Limb (tissue), 2 donors: Measurements from ENCODE around the gene EDIL3.
"Not testable (repeated sequence)": the region's sequence is repeated elsewhere in the genome, so short reads cannot be mapped to it uniquely, and the experiment has no call there.

Experiments used
- DNase-seq, 2 donors: peaks; one replicate each; pipeline ENCODE4 v3.0.0-alpha.2; 2016; ENCODE audit errors: extremely low spot score in 2 of 2

The EDIL3 gene

DNA sequence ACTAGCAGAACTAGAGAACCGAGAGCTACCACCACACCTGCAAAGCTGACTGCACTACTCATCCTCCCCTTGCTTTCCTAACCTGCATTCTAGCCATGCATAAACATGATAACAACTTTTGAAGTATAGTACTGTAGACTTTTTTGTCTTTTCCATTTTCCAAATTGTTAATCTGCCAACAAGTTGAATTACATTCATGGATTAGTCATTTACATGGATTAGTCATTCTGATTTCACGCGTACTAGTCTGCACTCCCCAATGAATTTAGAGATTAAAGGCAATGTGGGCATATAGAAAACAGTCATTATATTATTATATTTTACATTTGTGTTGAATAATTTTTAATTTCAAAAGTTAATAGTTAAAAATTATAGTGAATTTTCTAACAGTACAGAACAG lies 81.4 kb downstream of the EDIL3 start:
- DNase-seq = no peak

DNA sequence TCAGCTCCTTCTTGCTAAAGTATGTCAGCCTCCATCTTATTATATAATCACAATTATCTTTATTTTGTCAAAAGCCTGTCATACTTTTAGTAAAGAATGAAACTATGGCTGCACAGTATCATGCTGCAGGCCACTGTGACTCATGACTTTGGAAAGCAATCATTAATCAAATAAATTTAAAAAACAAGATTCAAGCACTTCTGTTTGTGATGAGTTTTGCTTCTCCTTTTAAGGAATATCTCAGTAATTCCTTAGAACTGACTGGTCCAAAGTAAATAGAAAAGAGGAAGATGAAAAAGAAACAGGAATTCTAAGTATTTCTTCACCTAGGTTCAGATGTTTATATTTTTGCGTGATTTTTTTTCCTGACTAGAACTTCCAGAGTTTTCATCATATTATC lies 83.1 kb downstream of the EDIL3 start:
- no peak for DNase-seq

DNA sequence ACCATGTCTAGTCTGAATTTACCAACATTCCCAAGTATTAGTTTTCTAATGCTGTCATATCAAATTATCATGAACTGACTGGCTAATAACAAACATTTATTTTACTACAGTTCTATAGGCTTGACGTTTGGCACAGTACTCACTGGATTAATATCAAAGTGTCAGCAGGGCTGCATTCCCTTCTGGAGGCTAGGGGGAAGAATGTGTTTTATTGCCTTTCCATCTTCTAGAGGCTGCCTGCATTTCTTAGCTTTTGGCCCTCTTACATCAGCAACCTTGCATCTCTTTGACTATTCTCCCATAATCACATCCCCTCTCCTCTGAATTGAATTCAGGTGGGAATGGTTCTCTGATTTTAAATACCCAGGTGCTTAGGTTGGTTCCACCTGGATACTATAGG lies 84.7 kb downstream of the EDIL3 start:
- DNase-seq = no peak

DNA sequence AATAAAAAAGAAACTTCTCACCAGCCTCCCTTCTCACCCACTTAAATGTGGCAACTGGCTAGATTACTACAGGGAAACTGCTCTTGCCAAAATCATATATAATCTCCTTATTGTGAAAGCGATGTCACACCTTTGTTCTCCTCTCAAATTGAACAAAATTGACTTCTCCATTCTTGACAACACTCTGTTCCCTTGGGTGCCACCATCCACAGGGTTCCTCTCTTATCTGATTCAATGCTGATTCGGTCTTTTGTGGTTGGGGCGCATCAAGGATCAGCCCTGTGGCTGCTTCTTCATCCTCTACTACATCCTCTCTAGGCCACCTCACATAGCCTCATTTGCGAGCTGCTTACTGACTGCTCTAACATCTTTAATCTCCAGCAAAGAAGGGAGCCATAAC lies 86.1 kb downstream of the EDIL3 start:
- DNase-seq = no peak

DNA sequence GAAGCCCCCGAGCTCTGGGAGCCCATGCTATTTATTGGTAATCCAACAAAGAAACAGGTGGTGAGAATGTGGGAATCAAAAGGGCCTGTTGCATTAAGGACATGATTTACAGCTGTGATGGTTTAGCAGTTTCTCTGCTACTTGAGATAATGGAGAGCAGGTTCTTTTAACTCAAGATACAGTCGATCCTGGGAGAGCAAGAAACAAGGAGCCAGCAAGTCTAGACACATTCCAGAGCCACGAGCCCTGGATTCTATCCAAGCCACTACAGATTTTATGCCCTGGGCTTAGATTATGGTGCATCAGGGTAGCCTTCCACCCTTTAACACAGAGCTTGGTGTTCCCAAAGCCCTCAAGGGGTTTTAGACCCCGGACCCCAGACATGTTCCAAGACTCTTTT lies 87.0 kb downstream of the EDIL3 start:
- not testable (repeated sequence) for DNase-seq

DNA sequence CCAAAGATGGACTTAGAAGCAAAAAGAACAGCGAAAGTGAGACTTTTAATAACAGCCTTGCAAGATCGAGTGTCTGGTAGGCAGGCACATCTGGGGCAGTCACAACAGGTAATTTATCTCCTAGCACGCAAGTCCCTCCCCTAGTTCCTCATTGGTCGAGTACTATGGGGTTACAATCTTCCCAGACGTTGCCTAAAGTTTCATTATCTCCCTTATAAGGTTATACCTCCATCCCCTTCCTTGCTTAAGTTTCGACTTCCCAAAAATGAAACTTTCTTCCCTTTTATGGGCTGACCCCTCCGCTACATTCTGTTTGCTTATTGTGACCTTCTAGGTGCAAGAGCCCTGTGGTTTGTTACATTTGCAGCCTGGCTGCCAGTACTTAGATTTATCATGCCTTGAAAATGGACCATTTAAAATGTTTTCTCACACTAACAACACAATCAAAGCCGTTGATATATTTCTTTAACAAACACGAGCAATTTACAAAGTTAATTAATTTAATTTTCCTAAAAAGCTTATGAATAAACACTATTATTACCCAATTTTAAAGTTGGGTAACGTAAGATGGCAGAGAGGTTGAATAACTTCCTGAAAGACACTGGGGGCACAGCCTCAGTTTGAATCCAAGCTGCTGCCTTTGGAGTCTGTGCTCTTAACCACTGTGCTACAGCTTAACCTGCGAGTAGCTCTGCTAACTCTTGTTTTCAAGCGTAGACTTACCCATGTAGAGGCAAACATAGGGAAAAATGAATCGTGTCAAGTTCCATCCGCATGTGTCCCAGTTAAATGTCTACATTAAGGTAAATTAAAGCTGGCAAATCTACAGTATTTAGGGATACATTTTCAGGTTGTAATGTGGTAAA lies 91.7 kb downstream of the EDIL3 start:
- DNase-seq = no peak

DNA sequence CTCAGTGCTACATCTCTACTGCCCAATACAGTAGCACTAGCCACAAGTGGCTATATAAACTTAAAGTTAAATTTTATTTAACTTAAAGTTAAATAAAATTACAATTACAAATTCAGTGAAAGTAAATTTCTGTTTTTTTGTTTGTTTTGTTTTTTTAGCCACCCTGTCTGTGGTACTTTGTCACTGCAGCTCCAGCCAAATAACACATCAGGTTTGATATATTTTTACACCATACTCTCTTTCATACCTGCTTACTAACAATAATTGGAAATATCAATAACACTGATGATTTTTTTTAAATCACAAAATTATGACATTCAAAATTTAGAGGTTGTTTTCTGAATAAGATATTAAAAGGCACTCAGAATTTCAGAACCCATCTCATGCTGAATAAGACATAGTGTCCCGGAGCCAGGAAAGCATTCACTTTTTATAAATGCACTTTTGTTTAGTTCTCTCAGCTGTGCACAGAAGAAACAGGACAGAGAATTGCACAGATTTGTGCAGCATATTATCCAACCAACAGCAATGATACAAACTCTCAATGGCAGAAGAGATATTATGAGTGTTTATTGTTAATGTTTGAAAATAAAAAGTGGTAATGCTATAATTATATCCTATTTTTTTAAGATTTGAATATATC lies 92.6 kb downstream of the EDIL3 start:
- no peak for DNase-seq

DNA sequence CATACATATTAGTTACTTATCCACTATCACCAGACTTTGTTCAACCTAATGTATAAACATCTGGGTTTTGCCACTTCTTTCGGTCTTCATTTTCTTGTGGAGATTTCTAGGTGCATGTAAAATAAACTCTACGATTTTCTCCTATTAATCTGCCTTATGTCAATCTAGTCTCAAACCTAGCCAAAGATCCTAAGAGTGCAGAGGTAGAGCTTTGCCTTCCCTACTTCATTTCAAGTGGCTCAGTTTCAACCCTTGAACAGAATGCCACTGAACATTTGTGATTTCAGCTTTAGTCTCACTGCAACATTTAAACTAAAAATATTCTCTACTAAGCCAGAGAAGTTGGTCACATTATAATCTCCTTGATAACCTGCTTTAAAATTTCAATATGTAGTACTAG lies 94.0 kb downstream of the EDIL3 start:
- DNase-seq = no peak

DNA sequence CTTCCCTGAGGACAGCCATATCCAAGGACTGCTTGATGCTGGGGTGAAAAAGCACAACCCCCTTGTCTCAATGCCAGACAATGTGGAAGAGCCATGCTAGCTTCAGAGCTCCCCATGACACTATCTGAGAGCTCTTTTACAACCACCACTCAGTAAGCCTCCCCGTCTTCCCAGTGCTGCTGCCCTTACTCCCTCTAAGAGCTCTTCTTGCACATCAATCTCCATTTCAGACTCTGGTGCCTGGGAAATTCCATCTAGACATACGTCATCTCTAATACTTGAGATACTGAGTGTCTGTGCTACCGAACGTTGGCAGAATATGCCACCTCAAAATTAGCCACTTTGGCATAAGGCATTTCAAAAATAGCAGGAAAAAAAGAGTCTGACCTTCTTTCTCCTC lies 94.5 kb downstream of the EDIL3 start:
- DNase-seq = no peak

DNA sequence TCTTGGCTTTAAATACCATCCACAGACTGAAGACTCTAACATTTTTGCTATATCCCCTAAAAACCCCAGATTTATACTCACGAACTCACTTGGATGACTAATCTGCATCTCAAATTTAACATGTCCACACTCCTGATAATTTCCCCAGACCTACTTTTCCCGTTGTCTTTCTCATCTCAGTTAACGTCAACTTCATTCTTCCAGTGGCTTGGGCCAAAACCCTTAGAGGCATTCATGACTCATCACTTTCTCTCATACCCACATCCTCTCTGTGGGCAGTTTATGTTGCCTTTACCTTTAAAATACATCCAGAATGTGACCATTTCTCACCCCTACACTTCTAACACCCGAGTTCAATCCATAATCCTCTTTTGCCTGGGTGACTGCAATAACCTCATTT lies 96.7 kb downstream of the EDIL3 start:
- no peak for DNase-seq

DNA sequence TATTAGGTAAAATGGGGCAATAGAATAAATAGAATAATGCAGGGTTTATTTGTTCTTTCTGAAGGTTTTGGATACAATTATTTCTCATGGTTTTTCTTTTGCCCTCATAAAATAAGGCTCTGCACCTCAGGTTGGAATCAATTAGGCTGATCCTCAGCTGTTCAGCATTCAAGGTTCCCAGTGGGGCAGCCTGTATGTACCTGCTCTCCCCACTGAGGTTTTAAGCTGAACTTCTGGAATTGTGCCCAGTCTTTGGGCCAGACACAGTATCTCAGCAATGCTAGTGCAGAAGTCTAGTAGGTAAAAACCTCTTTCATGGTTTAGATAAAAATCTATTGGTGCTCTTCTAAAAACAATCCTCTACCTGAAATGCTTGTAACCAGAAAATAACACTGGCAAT lies 98.0 kb downstream of the EDIL3 start:
- DNase-seq = no peak

DNA sequence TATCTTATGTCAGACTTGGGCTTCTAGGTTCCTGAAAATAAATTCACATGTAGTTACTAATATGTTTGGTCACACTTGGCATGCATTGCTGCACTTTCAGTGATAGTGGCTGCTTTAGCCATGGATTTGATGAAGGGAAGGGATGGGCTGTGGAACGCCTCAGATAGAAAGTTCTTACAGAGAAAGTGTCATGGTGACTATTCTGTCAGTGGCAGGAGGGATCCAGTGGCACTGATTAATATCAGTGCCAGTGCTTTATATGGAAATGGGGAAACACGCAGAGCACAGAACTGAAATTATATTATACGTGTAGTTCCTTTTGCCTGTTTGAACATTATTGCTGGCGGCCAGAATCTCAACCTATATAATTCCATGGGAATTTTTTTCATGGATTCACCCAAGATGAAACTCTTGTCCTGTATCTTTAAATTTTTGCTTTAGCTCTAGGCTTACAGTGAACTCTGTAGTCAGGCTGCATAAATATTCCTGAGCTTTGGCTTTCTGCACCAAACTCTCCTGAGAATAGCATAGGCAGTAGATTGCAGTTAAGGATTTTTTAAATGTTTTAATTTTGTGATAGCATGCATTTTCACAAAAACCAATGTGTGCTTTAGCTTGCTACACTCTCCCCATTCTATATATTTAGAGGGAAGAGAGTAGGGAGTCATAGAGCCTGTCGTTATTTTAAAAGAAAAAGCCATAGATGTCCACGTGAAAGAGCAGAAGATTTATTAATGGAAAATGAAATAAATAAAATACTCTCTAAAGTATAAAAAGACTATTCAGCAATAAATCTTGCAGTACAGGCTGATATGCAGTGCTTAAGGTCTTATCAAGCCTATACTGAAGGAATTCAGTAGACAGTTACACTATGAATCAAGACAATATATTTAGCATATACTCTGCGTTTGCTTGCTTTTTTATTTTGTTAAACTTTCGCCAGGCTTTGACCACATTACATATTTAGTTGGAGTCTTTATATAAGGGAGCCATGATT lies 98.7 kb downstream of the EDIL3 start:
- DNase-seq = no peak

DNA sequence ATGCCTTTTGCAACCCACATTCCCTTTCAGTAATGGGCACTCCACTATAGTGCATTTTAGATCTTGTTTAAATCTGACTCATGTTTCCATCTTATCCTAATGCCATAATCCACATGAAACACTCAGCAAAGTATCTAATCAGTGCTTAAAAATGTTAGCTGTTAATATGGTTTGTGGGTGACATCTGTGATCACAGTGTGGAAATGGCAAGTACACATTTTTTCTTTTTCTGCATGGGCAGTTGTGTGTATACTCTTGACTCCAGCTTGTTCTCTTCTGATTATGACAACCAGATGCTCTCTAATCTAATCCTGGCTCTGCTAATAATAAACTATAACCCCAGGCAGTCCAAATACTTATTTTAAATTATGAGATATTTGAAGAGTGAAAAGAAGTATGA lies 103.3 kb downstream of the EDIL3 start:
- no peak for DNase-seq

DNA sequence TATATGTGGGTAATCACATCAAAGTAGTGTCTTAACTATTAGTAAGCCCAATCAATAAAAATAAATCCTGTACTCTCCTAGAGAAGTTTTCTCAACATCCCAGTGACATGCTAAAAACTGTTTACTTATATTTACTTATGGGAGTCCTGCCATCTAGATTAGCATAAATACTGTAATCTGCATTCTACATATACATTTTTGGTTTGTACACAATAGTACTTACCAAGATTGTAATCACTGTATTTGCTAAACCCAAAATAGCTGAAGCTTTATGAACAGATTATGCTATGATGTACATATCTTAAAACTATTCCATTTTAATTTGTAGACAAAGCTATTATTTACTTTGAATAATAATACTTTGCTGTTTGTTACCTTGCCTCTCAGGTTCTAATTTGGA lies 105.4 kb downstream of the EDIL3 start:
- no peak for DNase-seq

DNA sequence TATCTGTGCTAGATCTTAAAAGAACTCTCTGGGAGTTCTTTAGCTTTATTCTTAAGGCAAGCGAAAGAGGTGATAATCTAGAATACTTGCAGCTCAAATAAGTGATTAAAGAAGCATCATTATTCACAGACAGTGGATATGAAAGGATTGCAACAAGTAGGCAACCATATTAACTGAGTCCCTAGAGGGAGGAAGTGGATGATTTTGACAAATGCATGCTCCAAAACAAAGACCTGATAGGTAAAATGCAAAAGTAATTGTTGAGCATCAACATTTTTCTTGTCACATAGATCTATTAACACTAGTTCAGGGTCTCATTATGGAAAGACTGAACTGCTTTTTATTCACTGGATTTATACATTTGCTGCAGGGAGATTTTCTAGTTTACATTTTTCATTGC lies 109.1 kb downstream of the EDIL3 start:
- DNase-seq = no peak

DNA sequence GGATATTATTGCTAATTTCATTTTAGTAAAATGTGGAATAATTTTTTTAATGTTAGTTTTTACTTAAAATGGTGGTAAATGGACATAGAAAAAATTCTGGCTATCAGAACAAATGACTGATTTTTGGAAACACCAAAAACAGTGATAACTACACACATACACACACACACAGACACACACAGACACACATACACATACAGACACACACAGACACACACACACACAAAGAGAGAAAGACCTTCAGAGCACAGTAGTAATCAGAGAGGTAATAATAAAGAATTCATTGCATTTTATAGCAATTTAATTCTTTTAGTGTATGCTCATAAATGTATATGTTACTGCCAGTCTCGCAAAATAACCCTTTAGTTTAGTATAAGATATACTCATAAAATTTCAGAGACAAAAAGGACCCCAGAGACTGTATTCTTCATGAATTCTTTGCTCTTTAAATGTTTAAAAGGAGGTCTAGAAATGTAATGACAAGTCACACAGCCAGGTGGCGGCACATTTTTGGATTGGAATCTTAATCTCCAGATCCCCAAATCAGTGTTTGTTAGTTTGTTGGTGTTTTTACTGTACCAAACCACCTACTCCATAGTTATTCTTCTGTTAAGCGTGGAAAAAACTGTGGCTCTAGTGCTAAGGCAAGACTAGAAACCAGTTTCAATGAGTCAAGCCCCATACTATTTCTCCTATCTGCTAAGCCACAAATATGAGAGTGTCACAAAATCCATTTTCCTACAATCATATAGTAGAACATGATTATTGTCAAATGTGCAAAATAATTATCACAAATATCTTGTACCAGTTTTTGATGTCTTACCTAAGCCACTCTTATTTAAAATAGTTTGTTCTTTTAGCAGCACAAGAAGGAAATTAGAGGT lies 109.9 kb downstream of the EDIL3 start:
- peak; percentile 26 to 34 for DNase-seq

DNA sequence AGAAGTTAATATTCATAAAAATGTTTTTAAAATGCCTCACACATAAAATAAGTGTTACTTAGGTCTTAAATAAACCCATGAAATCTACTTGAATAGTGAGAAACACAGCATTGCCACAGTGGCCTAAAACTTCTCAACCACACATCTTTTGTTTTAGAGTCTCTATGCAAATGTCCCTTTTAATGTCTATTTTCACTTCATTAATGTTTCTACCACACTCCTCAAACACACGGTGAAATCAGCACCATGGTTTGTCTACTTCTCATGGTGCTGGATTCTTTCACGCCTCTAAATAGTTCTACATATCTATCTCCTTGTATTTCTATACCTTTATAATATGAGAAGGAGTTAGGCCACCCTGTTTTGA lies 111.2 kb downstream of the EDIL3 start:
- no peak for DNase-seq

DNA sequence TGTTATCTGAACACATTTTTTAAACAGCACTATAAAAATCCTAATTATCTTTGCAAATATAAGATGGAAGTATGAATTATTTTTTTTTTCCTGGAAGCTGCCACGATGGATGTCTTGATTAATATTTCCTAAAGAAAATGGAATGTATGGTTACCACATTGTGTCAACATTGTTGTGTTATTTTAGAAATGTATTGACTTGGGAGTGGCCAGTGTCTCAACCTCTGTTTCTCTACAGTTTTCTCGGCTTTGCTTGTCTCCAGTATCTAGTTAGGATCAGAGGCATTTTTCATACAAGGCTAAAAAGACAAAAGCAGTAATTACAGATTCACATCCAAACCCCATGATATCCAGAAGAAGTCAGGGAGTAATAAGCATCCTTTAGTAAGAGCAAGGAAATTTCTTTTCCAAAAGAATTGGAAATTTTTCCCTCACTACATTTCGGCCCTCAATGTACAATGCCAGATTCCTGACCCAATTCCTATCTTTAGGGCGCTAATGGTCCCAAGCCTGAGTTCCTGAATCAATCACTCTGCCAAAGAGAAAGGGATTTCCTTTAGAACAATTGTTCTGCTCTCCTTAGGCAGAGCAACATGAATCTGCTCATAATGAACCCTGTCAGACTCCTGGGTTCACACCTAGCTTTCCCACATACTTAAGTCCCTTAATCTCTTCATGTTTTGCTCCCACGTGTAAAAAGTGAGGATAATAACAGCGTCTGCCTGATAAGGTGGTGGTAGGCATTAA lies 111.7 kb downstream of the EDIL3 start:
- no peak for DNase-seq

DNA sequence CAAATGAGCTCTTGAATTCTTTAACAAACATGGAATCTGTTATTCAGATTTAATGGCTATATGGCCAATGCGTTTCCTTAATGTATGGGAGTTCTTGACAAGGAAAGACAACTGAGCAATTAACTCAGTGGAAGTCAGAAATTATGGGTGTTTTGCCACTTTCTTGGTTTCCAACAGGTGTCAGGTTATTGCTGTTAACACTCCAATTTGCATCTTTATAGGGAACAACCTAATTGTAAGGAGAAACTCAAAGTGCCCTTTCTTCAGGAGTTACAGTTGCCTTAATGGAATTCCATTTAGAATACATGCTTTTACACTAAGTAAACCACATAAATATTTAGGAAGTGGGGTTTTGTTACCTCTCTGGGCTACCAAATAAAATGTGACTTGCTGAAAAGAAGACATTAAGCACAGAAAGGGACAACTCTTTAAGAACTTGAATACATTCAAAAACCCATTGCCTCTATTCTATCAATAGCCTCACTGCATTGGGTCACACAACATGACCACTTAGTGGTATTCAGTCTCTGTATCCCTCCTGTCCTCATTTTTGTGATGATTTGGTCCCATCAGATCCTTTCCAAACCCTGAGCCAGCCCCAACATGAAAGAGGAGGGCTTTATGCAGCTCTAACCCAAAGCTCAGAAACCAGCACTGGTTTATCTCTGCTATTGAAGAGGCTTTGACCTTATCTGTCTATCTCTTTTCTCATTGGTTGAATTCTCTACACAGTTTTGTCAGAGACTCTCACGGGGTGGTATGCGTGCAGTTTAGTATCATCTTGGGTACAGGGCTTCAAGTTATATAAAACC lies 118.7 kb downstream of the EDIL3 start:
- DNase-seq = no peak
